H1 (cell line): ENCODE measurements around the gene CNGA4.

ENCODE experiments used
- EGR1 ChIP-seq: IDR thresholded peaks from 2 replicates; pipeline ENCODE4 v1.6.1; 2011; ENCODE audit warnings: low read depth, low read length, borderline replicate concordance
- POLR2A ChIP-seq, 2 experiments: IDR thresholded peaks; 1 replicate in 1 of 2; 2 replicates in 1 of 2; pipeline ENCODE4 v1.6.1; 2011; ENCODE audit warnings: low read depth in 2 of 2, low read length in 2 of 2, mild to moderate bottlenecking in 2 of 2; ENCODE audit errors: control extremely low read depth in 1 of 2
- SIN3A ChIP-seq, 2 experiments: IDR thresholded peaks in 1 of 2; conservative IDR thresholded peaks in 1 of 2; 2 replicates each; pipeline ENCODE4 v1.6.1; 2011 to 2012; ENCODE audit warnings: low read length in 2 of 2, improper control_type of control experiment in 1 of 2, low read depth in 1 of 2, mild to moderate bottlenecking in 1 of 2
- SP1 ChIP-seq: IDR thresholded peaks from 2 replicates; pipeline ENCODE4 v1.6.1; 2011; ENCODE audit warnings: low read depth, low read length
- YY1 ChIP-seq: IDR thresholded peaks from 2 replicates; pipeline ENCODE4 v1.6.1; 2011; ENCODE audit warnings: low read depth, mild to moderate bottlenecking, low read length
- ZNF274 ChIP-seq: IDR thresholded peaks from 2 replicates; pipeline ENCODE4 v1.7.0; 2012; ENCODE audit warnings: low read length, borderline replicate concordance; ENCODE audit errors: extremely low read depth
- TF ChIP-seq, protein P1 (sequence below), 3 experiments: IDR thresholded peaks; 1 replicate in 2 of 3; 2 replicates in 1 of 3; pipeline versions ENCODE4 v1.5.1 to v1.6.1; 2011; ENCODE audit warnings: low read length in 3 of 3, mild to moderate bottlenecking in 3 of 3, inconsistent platforms in 2 of 3, low read depth in 1 of 3, moderate library complexity in 1 of 3; ENCODE audit not compliant: insufficient read depth in 1 of 3; ENCODE audit errors: control extremely low read depth in 1 of 3
- TF ChIP-seq, protein P2 (sequence below): IDR thresholded peaks from 2 replicates; pipeline ENCODE4 v1.6.1; 2012; ENCODE audit warnings: inconsistent platforms

DNA sequence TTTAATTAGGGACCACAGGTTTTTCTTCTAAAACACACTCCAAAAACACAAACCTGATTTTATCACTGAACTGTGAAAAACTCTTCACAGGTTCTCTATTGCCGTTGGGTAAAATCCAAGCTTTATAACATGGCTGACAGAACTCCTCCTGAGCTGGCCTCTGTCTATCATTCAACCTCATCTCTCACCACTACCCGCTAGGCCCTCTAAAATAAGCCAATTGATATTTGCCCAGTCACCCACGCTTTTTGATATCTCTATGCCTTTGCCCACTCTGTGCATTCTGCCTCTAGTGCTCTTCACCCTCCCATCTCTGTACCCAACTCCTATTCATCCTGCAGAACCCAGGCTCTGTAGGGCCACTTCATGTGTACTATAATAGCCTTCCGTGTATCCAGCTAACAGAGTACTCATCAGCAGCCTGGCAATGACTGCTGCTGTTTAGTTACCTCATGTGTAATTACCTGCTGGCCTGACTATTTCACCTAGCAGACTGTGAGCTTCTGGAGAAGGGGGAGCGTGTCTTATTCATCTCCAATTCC is 1.1 kb upstream of the CNGA4 start:
- TF ChIP-seq POLR2A (IDR thresholded peaks at IDR 0.05; ENCODE audit: control extremely low read depth in 1 of 2, low read depth in 2 of 2, low read length in 2 of 2) (no peak), EGR1 (no peak), SP1 (no peak), SIN3A (conservative IDR thresholded peaks at IDR 0.05 in 1 of 2, IDR thresholded peaks at IDR 0.05 in 1 of 2; ENCODE audit: low read depth in 1 of 2, low read length in 2 of 2) (no peak), ZNF274 (no peak), YY1 (no peak)
- TF ChIP-seq, protein P1, sequence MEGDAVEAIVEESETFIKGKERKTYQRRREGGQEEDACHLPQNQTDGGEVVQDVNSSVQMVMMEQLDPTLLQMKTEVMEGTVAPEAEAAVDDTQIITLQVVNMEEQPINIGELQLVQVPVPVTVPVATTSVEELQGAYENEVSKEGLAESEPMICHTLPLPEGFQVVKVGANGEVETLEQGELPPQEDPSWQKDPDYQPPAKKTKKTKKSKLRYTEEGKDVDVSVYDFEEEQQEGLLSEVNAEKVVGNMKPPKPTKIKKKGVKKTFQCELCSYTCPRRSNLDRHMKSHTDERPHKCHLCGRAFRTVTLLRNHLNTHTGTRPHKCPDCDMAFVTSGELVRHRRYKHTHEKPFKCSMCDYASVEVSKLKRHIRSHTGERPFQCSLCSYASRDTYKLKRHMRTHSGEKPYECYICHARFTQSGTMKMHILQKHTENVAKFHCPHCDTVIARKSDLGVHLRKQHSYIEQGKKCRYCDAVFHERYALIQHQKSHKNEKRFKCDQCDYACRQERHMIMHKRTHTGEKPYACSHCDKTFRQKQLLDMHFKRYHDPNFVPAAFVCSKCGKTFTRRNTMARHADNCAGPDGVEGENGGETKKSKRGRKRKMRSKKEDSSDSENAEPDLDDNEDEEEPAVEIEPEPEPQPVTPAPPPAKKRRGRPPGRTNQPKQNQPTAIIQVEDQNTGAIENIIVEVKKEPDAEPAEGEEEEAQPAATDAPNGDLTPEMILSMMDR (IDR thresholded peaks at IDR 0.05; ENCODE audit: control extremely low read depth in 1 of 3, insufficient read depth in 1 of 3, low read depth in 1 of 3, low read length in 3 of 3): no peak
- TF ChIP-seq, protein P2, sequence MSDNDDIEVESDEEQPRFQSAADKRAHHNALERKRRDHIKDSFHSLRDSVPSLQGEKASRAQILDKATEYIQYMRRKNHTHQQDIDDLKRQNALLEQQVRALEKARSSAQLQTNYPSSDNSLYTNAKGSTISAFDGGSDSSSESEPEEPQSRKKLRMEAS: no peak
